ENCODE data around the gene OTOF.

- TF ChIP-seq CTCF (IDR thresholded peaks at IDR 0.05) = no peak
- TF ChIP-seq EZH2phosphoT487 (IDR thresholded peaks at IDR 0.05) = no peak
These were observed 47.1 kb downstream of the OTOF start for GRCh38 chr2:26430826-26431225.

Data from neural progenitor cell (in vitro differentiated cells).